CD14-positive monocyte (primary cell): Measurements from ENCODE around the gene SSTR1. TPM values are rescaled to one million over a fixed set of nuclear protein-coding genes. Genes with fewer than 3 reads are reported as not detected.

Source experiments
- DNase-seq, 3 donors: peaks; one replicate each; pipeline ENCODE4 v3.0.0-alpha.2; 2011 to 2022
- H2AFZ ChIP-seq: 2 replicates; pipeline ENCODE4 v1.6.0; 2012; ENCODE audit warnings: mild to moderate bottlenecking, low read depth, low read length, inconsistent platforms; ENCODE audit not compliant: insufficient read depth, poor library complexity, severe bottlenecking
- H3K27ac ChIP-seq, 2 donors: 1 replicate in 1 of 2; 2 replicates in 1 of 2; pipeline ENCODE4 v1.5.1; 2012 to 2013; ENCODE audit warnings: low read length in 2 of 2, control low read depth in 1 of 2, inconsistent platforms in 1 of 2, low read depth in 1 of 2, mild to moderate bottlenecking in 1 of 2
- H3K27me3 ChIP-seq, 2 donors: one replicate each; pipeline versions ENCODE4 v1.6.0 to v1.6.1; 2011 to 2013; ENCODE audit warnings: low read length in 2 of 2; ENCODE audit not compliant: control insufficient read depth in 2 of 2, insufficient read depth in 2 of 2
- H3K36me3 ChIP-seq, 2 donors: replicated peaks in 1 of 2; 1 replicate in 1 of 2; 2 replicates in 1 of 2; pipeline versions ENCODE4 v1.5.1 to v1.6.1; 2012 to 2013; ENCODE audit warnings: low read length in 2 of 2, control low read depth in 1 of 2, inconsistent platforms in 1 of 2, mild to moderate bottlenecking in 1 of 2; ENCODE audit not compliant: insufficient read depth in 2 of 2, control insufficient read depth in 1 of 2
- H3K4me1 ChIP-seq, 2 donors: 1 replicate in 1 of 2; 2 replicates in 1 of 2; pipeline versions ENCODE4 v1.5.1 to v1.6.1; 2012 to 2013; ENCODE audit warnings: low read length in 2 of 2, control low read depth in 1 of 2, inconsistent platforms in 1 of 2, mild to moderate bottlenecking in 1 of 2, moderate library complexity in 1 of 2; ENCODE audit not compliant: insufficient read depth in 2 of 2, control insufficient read depth in 1 of 2
- H3K4me2 ChIP-seq: replicated peaks from 2 replicates; pipeline ENCODE3; 2012; ENCODE audit warnings: low read length, moderate library complexity, mild to moderate bottlenecking; ENCODE audit not compliant: poor library complexity, severe bottlenecking; ENCODE audit errors: extremely low read depth
- H3K4me3 ChIP-seq, 3 experiments: fragments of 200-600 bp in 1 of 3; sonication (generic) in 1 of 3; replicated peaks in 1 of 3; 1 replicate in 2 of 3; 2 replicates in 1 of 3; pipeline ENCODE4 v1.5.1; 2011 to 2013; ENCODE audit warnings: low read length in 3 of 3, mild to moderate bottlenecking in 3 of 3, control low read depth in 2 of 3, low read depth in 2 of 3, inconsistent platforms in 1 of 3, moderate library complexity in 1 of 3
- H3K79me2 ChIP-seq: 2 replicates; pipeline ENCODE4 v1.6.0; 2012; ENCODE audit warnings: mild to moderate bottlenecking, control low read depth, inconsistent platforms, low read length, moderate library complexity; ENCODE audit not compliant: insufficient read depth
- H3K9ac ChIP-seq: 2 replicates; pipeline ENCODE4 v1.6.0; 2017; ENCODE audit warnings: low read length, mild to moderate bottlenecking; ENCODE audit not compliant: insufficient read depth, poor library complexity, severe bottlenecking
- H3K9me3 ChIP-seq, 2 donors: replicated peaks in 1 of 2; 1 replicate in 1 of 2; 2 replicates in 1 of 2; pipeline versions ENCODE4 v1.5.1 to v1.6.1; 2012 to 2013; ENCODE audit warnings: low read length in 2 of 2, control low read depth in 1 of 2; ENCODE audit not compliant: control insufficient read depth in 1 of 2, insufficient read depth in 1 of 2
- H4K20me1 ChIP-seq: 2 replicates; pipeline ENCODE4 v1.6.0; 2012; ENCODE audit warnings: mild to moderate bottlenecking, low read length, control low read depth, moderate library complexity; ENCODE audit not compliant: insufficient read depth
- H3K27ac Mint-ChIP-seq, 7 donors: one replicate each; pipeline ENCODE4 v1.8.0; 2020; ENCODE audit warnings: mild to moderate bottlenecking in 7 of 7, mixed read lengths in 7 of 7, moderate library complexity in 6 of 7, inconsistent platforms in 2 of 7
- H3K27me3 Mint-ChIP-seq, 3 donors: one replicate each; pipeline ENCODE4 v1.8.0; 2021 to 2022; ENCODE audit warnings: low read depth in 3 of 3, mild to moderate bottlenecking in 3 of 3, mixed read lengths in 3 of 3, moderate library complexity in 3 of 3, inconsistent platforms in 1 of 3
- H3K36me3 Mint-ChIP-seq, 2 donors: one replicate each; pipeline ENCODE4 v1.8.0; 2020; ENCODE audit warnings: mixed read lengths in 2 of 2, inconsistent platforms in 1 of 2, mild to moderate bottlenecking in 1 of 2
- H3K4me1 Mint-ChIP-seq: one replicate; pipeline ENCODE4 v1.8.0; 2020; ENCODE audit warnings: mild to moderate bottlenecking, mixed read lengths
- H3K4me3 Mint-ChIP-seq, 2 donors: one replicate each; pipeline ENCODE4 v1.8.0; 2020; ENCODE audit warnings: mild to moderate bottlenecking in 2 of 2, mixed read lengths in 2 of 2, moderate library complexity in 1 of 2
- H3K9me3 Mint-ChIP-seq, 7 donors: one replicate each; pipeline ENCODE4 v1.8.0; 2020 to 2022; ENCODE audit warnings: mixed read lengths in 7 of 7, mild to moderate bottlenecking in 6 of 7, moderate library complexity in 6 of 7, inconsistent platforms in 2 of 7
- CTCF ChIP-seq: fragments of 200-600 bp; IDR thresholded peaks from one replicate; pipeline ENCODE4 v1.8.0; 2022; ENCODE audit warnings: antibody characterized with exemption, mild to moderate bottlenecking
- WGBS: methylation state at CpG from one replicate; pipeline ENCODE4 v1.1.5; 2013; ENCODE audit warnings: missing lambda C conversion rate; ENCODE audit not compliant: insufficient coverage; 5-methylcytosine and 5-hydroxymethylcytosine counted together
- intact Hi-C, 2 donors: fragments of 100-400 bp; cut with micrococcal nuclease; formaldehyde crosslinking; loops; one replicate each; pipeline versions ENCODE4 v1.15.0 to v1.15.1; 2023
- polyA plus RNA-seq, 3 donors: library from polyadenylated mRNA; depleted of rRNA in 1 of 3; unstranded in 2 of 3; stranded (reverse) in 1 of 3; fragments of 300-500 nt in 2 of 3; fragments of >200 nt in 1 of 3; fragmentation: Illumina TruSeq in 2 of 3; gene quantifications; 1 replicate in 2 of 3; 2 replicates in 1 of 3; pipeline ENCODE4 v1.2.3, GENCODE V29; 2012 to 2021

The SSTR1 gene
- polyA plus RNA-seq, 3 donors, result not detected

- intact Hi-C loops, result no loop called here
- Mint-ChIP-seq H3K9me3 (peaks cover 2 to 16% (median 11%) of the 10 kb centered on the region in 7 donors), H3K4me1 (peaks cover 4% of the 10 kb centered on the region), H3K36me3 (no peaks in the 10 kb centered on the region), H3K27ac (no peak overlapping the region), H3K4me3 (peak overlapping the region in 1 of 2 donors; percentile 87), H3K27me3 (peaks cover 57 to 67% (median 59%) of the 10 kb centered on the region in 3 donors)
- no peaks in the 10 kb centered on the region for H3K4me1 ChIP-seq
- TF ChIP-seq CTCF, result no peak
- H4K20me1 ChIP-seq, result no peaks in the 10 kb centered on the region
- H3K27ac ChIP-seq, result no peak overlapping the region
- H3K27me3 ChIP-seq, result peaks cover 24 to 59% of the 10 kb centered on the region in 2 donors
- H3K9ac ChIP-seq, result no peak overlapping the region
- no peaks in the 10 kb centered on the region for H3K36me3 ChIP-seq
- H3K9me3 ChIP-seq, result peaks cover 0 to 19% of the 10 kb centered on the region in 2 donors
- DNase-seq, result no peak
- no peak overlapping the region for H3K4me2 ChIP-seq
- no peaks in the 10 kb centered on the region for H3K79me2 ChIP-seq
- 3% methylated on average over 25 of the region's 29 CpGs for WGBS
- H2AFZ ChIP-seq, result no peak overlapping the region
- no peak overlapping the region for H3K4me3 ChIP-seq
Observed at GRCh38 chr14:38210587-38211216, 3.0 kb downstream of the SSTR1 start.

GRCh38 chr14:38211255-38211735 is 3.6 kb downstream of the SSTR1 start:
- H3K27ac ChIP-seq, result no peak overlapping the region
- no peak overlapping the region for H2AFZ ChIP-seq
- H3K4me2 ChIP-seq, result no peak overlapping the region
- H3K79me2 ChIP-seq, result no peaks in the 10 kb centered on the region
- no peaks in the 10 kb centered on the region for H3K4me1 ChIP-seq
- H3K36me3 ChIP-seq, result no peaks in the 10 kb centered on the region
- intact Hi-C loops, result no loop called here
- H3K4me3 ChIP-seq, result no peak overlapping the region
- H3K36me3 Mint-ChIP-seq, result no peaks in the 10 kb centered on the region
- peaks cover 4% of the 10 kb centered on the region for H3K4me1 Mint-ChIP-seq
- H4K20me1 ChIP-seq, result no peaks in the 10 kb centered on the region
- H3K9ac ChIP-seq, result no peak overlapping the region
- DNase-seq, result no peak
- H3K27me3 Mint-ChIP-seq, result peaks cover 57 to 67% (median 57%) of the 10 kb centered on the region in 3 donors
- H3K27ac Mint-ChIP-seq, result no peak overlapping the region
- peaks cover 0 to 16% (median 7%) of the 10 kb centered on the region in 7 donors for H3K9me3 Mint-ChIP-seq
- no peak for TF ChIP-seq CTCF
- peaks cover 0 to 19% of the 10 kb centered on the region in 2 donors for H3K9me3 ChIP-seq
- 9% methylated on average over 14 of the region's 34 CpGs for WGBS
- H3K27me3 ChIP-seq, result peaks cover 24 to 57% of the 10 kb centered on the region in 2 donors
- peak overlapping the region in 1 of 2 donors; percentile 87 for H3K4me3 Mint-ChIP-seq
